SJCRH30 (cell line): ENCODE data around the gene MID1. TPM values are rescaled to one million over a fixed set of nuclear protein-coding genes. Genes with fewer than 3 reads are reported as not detected.

Source experiments
- DNase-seq, 2 experiments: peaks; one replicate each; pipeline ENCODE4 v3.0.0-alpha.2; 2015 to 2020
- H3K27ac ChIP-seq: fragments of 250-450 bp; sonication (Bioruptor Pico); 2 replicates; pipeline ENCODE4 v1.5.1; 2020; ENCODE audit warnings: mild to moderate bottlenecking, moderate library complexity
- H3K27me3 ChIP-seq: fragments of 250-450 bp; sonication (Bioruptor Pico); 2 replicates; pipeline ENCODE4 v1.5.1; 2020; ENCODE audit warnings: mild to moderate bottlenecking, moderate library complexity
- H3K36me3 ChIP-seq: fragments of 250-450 bp; sonication (Bioruptor Pico); 2 replicates; pipeline ENCODE4 v1.5.1; 2020; ENCODE audit warnings: mild to moderate bottlenecking, moderate library complexity
- H3K4me1 ChIP-seq: fragments of 250-450 bp; sonication (Bioruptor Pico); 2 replicates; pipeline ENCODE4 v1.5.1; 2020; ENCODE audit warnings: mild to moderate bottlenecking, moderate library complexity
- H3K4me3 ChIP-seq: fragments of 250-450 bp; sonication (Bioruptor Pico); 2 replicates; pipeline ENCODE4 v1.5.1; 2020; ENCODE audit warnings: mild to moderate bottlenecking, moderate library complexity
- H3K9me3 ChIP-seq: fragments of 250-450 bp; sonication (Bioruptor Pico); replicated peaks from 2 replicates; pipeline ENCODE4 v1.5.1; 2020; ENCODE audit warnings: mild to moderate bottlenecking, moderate library complexity
- total RNA-seq: library from RNA; depleted of rRNA; stranded (reverse); fragments of >200 nt; shearing (Covaris generic); gene quantifications from 2 replicates; pipeline ENCODE4 v1.2.3, GENCODE V29; 2014

MID1 gene
- total RNA-seq, 1 experiment from 2014 or later: 38.4 TPM

DNA sequence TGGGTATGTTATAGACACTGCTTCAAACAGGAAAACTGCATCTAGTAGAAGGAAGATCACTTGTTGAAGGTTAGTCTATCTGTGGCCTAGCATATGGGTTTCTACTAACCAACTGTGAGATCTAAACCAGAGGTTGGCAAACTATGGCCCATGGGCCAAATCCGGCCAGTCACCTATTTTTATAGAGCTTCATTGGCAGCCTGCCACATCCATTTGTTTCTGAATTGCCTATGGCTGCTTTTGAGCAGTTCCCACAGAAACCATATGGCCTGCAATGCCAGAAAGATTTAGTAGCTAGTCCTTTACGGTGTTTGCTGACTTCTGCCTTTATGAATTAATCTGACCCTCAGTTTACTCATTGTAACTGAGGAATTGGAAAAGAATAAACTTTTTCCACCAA, 71.1 kb downstream of the MID1 start:
- Histone ChIP-seq H3K27me3 (no peaks in the 10 kb centered on the region), H3K9me3 (no peaks in the 10 kb centered on the region), H3K36me3 (0 out of 2 replicates have a peak, but pooled peaks cover 3% of the 10 kb centered on the region), H3K4me3 (no peak overlapping the region), H3K27ac (no peak overlapping the region), H3K4me1 (peaks cover 20% of the 10 kb centered on the region)
- DNase-seq: peak; percentile 35 to 59

DNA sequence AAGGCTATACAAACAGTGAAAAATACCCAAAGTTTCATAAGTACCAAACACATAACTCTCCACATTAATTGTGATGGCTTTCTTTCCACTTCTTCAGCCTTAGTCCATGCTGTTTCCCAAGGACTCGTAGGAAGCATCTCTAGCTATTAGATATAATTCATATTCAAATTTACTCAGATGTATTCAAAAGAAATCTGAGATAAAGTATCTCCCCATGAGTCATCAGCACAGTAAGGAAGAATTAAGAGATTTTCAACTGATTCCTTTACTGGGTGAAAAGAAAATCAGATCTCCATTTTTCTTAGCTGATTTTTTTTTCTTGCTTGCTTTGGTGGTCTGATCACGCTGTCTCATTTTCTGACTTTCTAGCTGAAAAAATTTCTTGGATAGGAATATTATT, 71.7 kb downstream of the MID1 start:
- Histone ChIP-seq H3K27ac (no peak overlapping the region), H3K36me3 (0 out of 2 replicates have a peak, but pooled peaks cover 3% of the 10 kb centered on the region), H3K4me1 (peaks cover 15% of the 10 kb centered on the region), H3K9me3 (no peaks in the 10 kb centered on the region), H3K4me3 (no peak overlapping the region), H3K27me3 (no peaks in the 10 kb centered on the region)
- no peak for DNase-seq

DNA sequence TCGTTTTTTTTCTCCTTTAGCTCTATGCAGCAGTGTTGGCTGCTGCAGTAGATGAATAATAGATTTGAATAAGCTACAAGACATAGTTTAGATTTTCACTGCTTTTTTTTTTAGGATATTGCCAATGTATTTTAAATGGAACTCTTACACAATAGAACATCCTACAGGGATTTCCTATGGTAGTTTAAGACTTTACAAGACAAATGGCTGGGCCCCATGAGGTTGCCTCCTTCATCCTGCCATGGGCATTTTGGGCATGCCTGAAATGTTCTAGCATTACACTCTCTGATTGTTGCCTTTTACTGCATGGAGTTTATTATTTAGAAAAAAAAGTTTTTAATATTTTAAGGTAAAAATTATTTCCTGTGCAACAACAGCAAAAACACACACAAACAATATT, 74.5 kb downstream of the MID1 start:
- Histone ChIP-seq H3K4me1 (peaks cover 12% of the 10 kb centered on the region), H3K27me3 (no peaks in the 10 kb centered on the region), H3K9me3 (no peaks in the 10 kb centered on the region), H3K36me3 (no peaks in the 10 kb centered on the region), H3K27ac (no peak overlapping the region), H3K4me3 (no peak overlapping the region)
- no peak for DNase-seq

DNA sequence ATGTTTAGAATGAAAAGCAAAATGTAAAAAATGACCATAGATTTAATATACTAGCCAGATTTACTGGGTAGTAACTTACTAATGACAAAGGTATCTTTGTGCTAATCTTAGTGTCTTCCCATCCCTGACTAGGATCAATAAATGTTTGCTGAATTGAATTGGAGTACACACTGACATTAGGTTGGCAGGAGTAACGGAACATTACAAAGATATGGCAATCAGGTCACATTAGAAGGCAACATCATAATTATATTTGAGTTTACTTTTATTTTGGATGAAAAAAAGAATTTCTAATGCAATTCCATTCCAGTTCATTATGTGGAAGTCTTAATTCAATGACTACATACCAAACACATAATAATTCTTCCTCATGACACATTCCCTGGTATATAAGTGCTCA, 77.8 kb downstream of the MID1 start:
- Histone ChIP-seq H3K27me3 (no peaks in the 10 kb centered on the region), H3K36me3 (no peaks in the 10 kb centered on the region), H3K4me3 (no peak overlapping the region), H3K4me1 (no peaks in the 10 kb centered on the region), H3K9me3 (no peaks in the 10 kb centered on the region), H3K27ac (no peak overlapping the region)
- DNase-seq: no peak

DNA sequence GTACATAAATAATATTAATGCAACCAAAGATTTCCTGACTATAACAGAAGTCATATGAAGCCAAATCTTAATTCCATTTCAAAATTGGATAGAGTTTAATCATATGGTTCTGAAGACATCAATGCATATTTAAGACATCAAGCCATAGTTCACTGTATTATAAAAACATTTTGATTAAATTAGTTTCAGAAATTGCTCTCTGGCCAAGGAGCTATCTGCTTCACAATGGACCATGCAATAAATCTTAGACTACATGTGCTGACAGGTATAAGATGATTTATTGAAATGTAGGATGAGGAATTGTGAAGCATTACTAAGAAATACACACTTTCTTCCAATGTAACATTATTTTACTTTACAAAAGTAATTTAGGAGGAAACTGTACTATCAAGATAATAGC, 81.6 kb downstream of the MID1 start:
- no peaks in the 10 kb centered on the region for H3K9me3 ChIP-seq
- peaks cover 9% of the 10 kb centered on the region for H3K4me1 ChIP-seq
- no peaks in the 10 kb centered on the region for H3K27me3 ChIP-seq
- DNase-seq: no peak
- no peak overlapping the region for H3K4me3 ChIP-seq
- no peaks in the 10 kb centered on the region; the same call in 1 of the 2 replicates for H3K36me3 ChIP-seq
- H3K27ac ChIP-seq: no peak overlapping the region

DNA sequence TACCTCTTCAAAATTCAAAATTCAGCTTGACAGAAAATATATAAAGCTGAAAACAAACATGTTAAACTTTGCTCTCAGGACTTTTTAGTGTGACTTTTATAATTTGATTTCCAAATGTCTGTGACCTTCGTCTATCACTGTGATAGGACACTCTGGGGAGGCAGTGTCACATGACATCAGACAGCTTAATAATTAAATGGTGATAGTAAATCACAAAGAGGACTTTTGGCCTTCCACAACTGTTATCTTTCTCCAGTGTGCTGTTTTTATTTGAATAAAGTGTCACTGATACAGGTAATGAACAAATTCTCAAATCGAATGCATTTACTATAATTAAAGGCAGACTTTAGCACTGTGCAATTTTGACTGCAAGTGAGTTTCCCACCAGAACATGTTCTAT, 83.1 kb downstream of the MID1 start:
- Histone ChIP-seq H3K4me1 (peaks cover 9% of the 10 kb centered on the region), H3K36me3 (no peaks in the 10 kb centered on the region; the same call in 1 of the 2 replicates), H3K4me3 (no peak overlapping the region), H3K27ac (no peak overlapping the region), H3K27me3 (no peaks in the 10 kb centered on the region), H3K9me3 (no peaks in the 10 kb centered on the region)
- DNase-seq: no peak

DNA sequence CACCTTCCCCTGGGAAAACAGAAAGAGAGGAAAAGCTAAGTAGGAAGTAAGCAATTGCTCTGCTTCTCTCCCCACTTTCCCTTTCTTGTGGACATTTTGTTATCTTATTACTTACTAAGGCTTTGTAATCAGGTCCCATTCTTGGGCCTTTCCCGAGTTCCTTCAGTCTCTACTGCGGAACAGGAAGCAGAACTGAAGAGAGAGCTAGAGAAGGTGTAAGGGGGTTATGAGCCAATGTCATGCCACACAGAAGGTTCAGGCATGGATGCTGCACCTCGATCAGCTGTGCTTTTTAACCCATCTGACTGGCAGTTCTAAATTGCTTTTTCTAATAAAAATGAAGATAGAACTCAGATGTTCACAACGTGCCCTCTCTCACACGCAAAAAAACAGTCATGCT, 83.6 kb downstream of the MID1 start:
- Histone ChIP-seq H3K9me3 (no peaks in the 10 kb centered on the region), H3K27ac (no peak overlapping the region), H3K4me1 (peaks cover 9% of the 10 kb centered on the region), H3K27me3 (no peaks in the 10 kb centered on the region), H3K36me3 (no peaks in the 10 kb centered on the region; the same call in 1 of the 2 replicates), H3K4me3 (no peak overlapping the region)
- DNase-seq: no peak

DNA sequence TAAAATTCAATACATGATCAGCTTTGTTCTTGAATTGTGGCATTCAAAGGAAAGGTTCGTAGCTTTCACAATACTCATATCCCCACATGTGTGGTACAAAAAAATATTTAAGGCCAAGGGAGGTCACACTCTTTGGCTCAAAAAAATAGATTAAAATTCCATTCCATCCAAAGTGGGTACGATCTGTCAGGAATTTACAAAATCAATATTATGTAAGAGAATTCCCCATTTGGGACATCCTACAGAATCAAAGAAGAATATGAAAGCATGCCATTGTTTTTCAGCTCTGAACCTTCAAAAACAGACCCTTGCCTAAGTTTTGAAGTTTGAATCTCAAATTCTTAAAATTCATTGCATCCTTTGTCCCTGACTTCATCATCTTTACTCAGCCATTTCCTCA, 85.8 kb downstream of the MID1 start:
- H3K4me3 ChIP-seq: no peak overlapping the region
- no peaks in the 10 kb centered on the region for H3K9me3 ChIP-seq
- no peak for DNase-seq
- H3K27me3 ChIP-seq: no peaks in the 10 kb centered on the region
- peaks cover 9% of the 10 kb centered on the region for H3K4me1 ChIP-seq
- H3K27ac ChIP-seq: peak overlapping the region; percentile 47
- H3K36me3 ChIP-seq: peaks cover 3% of the 10 kb centered on the region; the same call in 1 of the 2 replicates

DNA sequence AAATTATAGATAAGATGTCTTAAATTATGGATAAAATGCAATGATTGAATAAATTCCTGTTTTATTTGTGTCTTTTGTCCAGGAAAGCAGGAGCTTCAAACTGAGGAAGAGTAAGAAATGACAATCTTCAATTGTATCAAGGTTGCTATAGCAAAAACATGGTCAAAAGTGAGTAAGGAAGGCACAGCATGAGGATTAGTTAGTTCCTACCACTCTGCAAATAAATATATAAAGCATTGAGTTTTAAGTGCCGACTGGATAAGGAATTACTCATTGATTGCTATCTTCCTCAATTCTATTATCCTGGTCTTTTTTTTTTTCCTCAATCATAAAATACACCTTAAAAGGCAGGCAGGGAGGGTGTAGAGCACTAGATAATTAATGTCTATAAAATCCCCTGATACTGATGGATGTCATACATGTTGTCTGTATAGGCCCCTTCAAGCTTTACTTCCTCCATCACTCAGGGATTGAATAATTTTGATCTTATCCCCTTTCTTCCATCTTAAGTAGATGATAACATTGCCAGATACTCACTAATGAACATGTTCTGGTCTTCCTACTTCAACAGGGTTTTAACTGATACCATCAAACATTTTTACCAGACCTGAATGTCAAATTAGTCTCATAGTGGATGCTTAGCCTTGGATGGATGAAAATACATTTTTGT, 86.6 kb downstream of the MID1 start:
- H3K4me1 ChIP-seq: peaks cover 9% of the 10 kb centered on the region
- peaks cover 8% of the 10 kb centered on the region; the same call in 1 of the 2 replicates for H3K36me3 ChIP-seq
- H3K27me3 ChIP-seq: no peaks in the 10 kb centered on the region
- H3K9me3 ChIP-seq: no peaks in the 10 kb centered on the region
- DNase-seq: no peak
- H3K4me3 ChIP-seq: no peak overlapping the region
- H3K27ac ChIP-seq: peak overlapping the region; percentile 47

DNA sequence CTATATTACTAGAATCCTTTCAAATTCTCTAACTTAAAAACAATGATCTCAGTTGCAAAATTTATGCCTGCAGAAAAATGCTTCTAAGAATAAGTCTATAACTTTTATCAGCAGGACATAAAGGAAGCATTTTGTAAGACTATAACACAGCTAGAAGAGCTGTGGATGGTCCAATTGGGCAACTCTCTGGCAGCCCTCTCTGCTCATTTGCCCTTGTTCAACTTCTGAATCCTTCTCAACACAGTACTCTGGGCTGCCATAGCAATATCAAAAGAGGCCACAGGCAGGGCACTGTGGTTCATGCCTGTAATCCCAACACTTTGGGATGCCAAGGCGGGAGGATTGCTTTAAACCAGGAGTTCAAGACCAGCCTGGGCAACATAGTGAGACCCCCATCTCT, 88.5 kb downstream of the MID1 start:
- DNase-seq: no peak
- Histone ChIP-seq H3K36me3 (peaks cover 8% of the 10 kb centered on the region; the same call in 1 of the 2 replicates), H3K27me3 (no peaks in the 10 kb centered on the region), H3K4me3 (no peak overlapping the region), H3K27ac (no peak overlapping the region), H3K4me1 (peaks cover 9% of the 10 kb centered on the region), H3K9me3 (no peaks in the 10 kb centered on the region)

DNA sequence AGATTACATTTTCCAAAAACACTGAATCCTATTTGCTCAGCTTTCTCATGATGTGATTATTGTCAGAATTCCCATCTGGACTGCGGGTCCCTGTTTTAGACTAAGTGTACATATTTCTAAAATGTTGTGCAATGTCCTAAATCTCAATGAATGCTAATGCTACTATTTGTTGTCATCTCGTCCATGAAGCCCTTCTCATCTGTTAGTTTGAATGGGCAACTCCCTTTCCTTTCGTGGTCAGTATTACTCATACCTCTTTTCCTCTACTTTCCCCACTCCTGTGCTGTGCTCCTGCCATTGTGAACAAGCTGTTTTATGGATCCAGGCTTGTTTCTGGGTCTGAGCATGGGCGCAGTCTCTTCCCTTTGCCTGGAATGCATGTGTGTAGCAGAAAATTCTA, 91.0 kb downstream of the MID1 start:
- no peaks in the 10 kb centered on the region for H3K27me3 ChIP-seq
- H3K9me3 ChIP-seq: no peaks in the 10 kb centered on the region
- H3K4me1 ChIP-seq: peaks cover 4% of the 10 kb centered on the region
- DNase-seq: no peak
- H3K4me3 ChIP-seq: no peak overlapping the region
- H3K36me3 ChIP-seq: peaks cover 12% of the 10 kb centered on the region; the same call in 1 of the 2 replicates
- H3K27ac ChIP-seq: no peak overlapping the region

DNA sequence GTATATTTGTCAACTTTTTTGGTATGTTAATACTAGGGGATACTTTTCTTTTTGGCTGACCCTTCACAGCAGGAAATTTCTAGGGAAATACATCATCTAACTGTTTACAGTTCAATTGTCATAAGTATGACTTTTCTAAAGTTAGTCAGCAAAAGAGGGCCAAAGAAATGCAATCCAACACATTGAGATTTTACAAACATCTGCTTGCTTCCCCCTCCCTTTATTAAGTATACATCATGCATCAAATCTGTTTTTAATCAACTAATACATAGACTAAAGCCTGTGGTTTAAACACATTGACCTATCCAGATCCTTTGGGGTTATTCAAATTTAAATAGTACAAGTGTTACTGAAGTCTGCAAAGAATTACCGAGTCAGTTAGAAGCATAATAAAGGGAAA, 93.9 kb downstream of the MID1 start:
- Histone ChIP-seq H3K9me3 (no peaks in the 10 kb centered on the region), H3K27me3 (no peaks in the 10 kb centered on the region), H3K4me1 (no peaks in the 10 kb centered on the region), H3K36me3 (peaks cover 20% of the 10 kb centered on the region), H3K4me3 (no peak overlapping the region), H3K27ac (no peak overlapping the region)
- no peak for DNase-seq

DNA sequence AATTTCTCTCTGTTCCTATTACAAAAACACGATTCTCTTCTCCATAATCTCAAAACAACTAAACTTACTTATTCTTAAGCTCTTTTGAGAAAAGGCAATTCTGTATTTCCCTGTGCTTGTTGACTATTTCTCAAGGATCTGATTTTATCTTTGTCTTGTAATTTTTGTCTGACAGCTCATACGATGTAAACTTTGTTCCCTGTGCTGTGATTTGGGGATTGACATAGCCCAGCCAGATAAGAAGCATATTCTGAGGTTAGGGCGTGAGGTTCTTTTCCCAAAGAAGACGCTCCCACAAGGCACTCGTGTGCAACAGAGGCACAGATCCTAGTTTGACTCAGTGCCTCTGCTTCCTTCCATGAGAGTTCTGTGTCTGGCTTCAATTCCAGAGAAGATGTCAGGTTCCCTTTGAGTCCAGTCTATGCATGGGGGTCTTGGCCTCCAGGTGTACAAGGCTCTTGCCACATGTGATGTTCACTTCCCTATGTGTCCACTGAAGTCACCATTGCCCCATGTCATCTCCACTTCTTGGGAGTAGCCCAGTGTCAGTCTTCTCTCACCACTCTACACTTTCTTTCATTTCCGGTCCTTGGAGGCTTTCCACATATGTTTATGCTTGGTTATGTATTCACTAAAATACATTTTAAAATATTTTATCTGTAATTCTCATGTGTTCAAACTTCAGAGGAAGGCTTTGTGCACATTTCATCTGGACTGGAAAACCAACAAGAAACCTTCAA, 94.8 kb downstream of the MID1 start:
- Histone ChIP-seq H3K4me1 (no peaks in the 10 kb centered on the region), H3K9me3 (no peaks in the 10 kb centered on the region), H3K27me3 (no peaks in the 10 kb centered on the region), H3K4me3 (no peak overlapping the region), H3K27ac (no peak overlapping the region), H3K36me3 (peaks cover 23% of the 10 kb centered on the region)
- DNase-seq: no peak

DNA sequence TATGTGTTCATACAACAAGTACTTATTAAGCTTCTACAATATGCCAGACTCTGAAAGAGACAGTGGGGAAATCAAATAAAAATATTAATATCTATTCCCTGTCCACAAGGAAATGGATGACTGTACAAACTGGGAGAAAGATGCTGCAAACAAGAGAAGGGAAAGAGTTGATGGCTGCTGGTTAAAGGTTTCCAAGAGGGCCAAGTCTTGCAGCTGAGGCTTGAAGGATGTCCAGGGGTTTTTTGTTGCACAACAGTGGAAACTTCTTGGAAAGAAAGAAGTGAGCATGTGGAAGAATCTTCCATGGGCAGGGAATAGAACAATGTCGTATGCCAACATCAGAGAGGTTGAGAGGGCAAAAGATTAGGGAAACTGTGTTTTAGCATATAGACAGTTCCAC, 95.8 kb downstream of the MID1 start:
- H3K4me3 ChIP-seq: no peak overlapping the region

DNA sequence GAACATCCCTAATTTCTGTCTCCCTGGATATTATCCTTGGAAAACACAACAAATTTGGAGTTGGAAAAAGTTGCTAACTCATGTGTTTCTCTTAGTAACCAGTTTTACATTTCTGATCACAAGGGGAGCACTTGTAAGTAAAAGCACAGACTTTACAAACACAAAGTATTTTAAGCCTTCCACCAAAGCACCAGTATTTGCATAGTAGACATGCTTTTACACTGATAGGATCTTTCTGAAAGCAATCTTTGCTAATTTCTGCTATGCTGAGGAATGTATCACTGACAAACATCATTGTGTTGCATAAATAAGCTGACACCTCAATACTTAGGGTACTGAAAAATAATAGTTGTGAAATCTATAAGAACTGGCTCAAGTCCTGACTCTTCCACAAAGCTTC, 100.6 kb downstream of the MID1 start:
- no peaks in the 10 kb centered on the region for H3K27me3 ChIP-seq
- H3K27ac ChIP-seq: no peak overlapping the region
- no peak for DNase-seq
- no peaks in the 10 kb centered on the region for H3K9me3 ChIP-seq
- no peak overlapping the region for H3K4me3 ChIP-seq
- H3K36me3 ChIP-seq: peaks cover 11% of the 10 kb centered on the region
- H3K4me1 ChIP-seq: no peaks in the 10 kb centered on the region

More for the DNA sequence above, 95.8 kb downstream of the MID1 start:
- Histone ChIP-seq H3K27me3 (no peaks in the 10 kb centered on the region), H3K9me3 (no peaks in the 10 kb centered on the region), H3K36me3 (peaks cover 19% of the 10 kb centered on the region), H3K27ac (no peak overlapping the region), H3K4me1 (no peaks in the 10 kb centered on the region)
- DNase-seq: no peak
